NB4 (cell line): ENCODE measurements around the gene TMEM184A.
A peak's percentile ranks its signal among the peaks of the same experiment; 100 is the strongest.

Experiments
- MYC ChIP-seq: IDR thresholded peaks from 2 replicates; pipeline ENCODE4 v1.6.1; 2011; ENCODE audit warnings: low read depth, low read length
- POLR2A ChIP-seq: IDR thresholded peaks from 2 replicates; pipeline ENCODE4 v1.6.1; 2011; ENCODE audit warnings: mild to moderate bottlenecking; ENCODE audit not compliant: insufficient read length; ENCODE audit errors: extremely low read depth
- TF ChIP-seq, protein P1 (sequence below): IDR thresholded peaks from one replicate; pipeline ENCODE4 v1.5.1; 2012; ENCODE audit warnings: low read depth, low read length
- TF ChIP-seq, protein P2 (sequence below): IDR thresholded peaks from 2 replicates; pipeline ENCODE4 v1.6.1; 2011; ENCODE audit warnings: low read depth, low read length

DNA sequence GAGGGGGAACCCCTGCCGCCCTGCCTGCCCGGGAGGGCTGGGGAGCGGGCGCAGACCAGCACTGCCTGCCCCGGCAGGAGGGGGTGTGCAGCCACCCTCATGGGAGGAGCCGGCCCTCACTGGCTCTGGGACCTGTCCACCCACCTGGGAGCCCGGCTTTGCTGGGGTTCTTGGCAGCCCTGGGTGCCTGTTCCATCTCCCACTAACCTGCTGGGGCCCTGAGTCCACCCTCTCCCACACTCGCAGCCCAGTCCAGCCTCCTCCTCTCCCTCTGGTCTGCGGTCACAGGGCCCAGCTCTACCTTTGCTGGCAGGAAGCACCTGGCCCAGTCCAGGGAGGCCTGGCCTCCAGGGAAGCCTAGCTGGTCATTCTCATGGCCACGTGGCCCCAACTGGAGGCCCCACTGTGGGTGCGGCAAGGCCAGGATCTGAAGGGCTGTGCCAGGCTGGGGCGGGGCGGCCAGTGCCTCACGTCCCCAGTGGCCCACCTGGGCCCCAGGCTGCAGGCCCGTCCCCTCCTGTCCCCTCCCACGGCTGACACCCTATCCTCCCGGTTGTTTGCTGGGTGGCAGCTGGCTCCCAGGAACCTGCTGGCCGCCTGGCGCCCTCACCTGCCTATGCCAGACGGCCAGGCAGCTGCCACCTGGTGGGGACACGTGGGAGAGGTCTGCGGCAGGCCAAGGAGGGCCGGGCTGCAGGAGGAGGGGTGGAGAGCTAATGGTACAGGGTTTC, at the start of gene TMEM184A:
- TF ChIP-seq, protein P1, sequence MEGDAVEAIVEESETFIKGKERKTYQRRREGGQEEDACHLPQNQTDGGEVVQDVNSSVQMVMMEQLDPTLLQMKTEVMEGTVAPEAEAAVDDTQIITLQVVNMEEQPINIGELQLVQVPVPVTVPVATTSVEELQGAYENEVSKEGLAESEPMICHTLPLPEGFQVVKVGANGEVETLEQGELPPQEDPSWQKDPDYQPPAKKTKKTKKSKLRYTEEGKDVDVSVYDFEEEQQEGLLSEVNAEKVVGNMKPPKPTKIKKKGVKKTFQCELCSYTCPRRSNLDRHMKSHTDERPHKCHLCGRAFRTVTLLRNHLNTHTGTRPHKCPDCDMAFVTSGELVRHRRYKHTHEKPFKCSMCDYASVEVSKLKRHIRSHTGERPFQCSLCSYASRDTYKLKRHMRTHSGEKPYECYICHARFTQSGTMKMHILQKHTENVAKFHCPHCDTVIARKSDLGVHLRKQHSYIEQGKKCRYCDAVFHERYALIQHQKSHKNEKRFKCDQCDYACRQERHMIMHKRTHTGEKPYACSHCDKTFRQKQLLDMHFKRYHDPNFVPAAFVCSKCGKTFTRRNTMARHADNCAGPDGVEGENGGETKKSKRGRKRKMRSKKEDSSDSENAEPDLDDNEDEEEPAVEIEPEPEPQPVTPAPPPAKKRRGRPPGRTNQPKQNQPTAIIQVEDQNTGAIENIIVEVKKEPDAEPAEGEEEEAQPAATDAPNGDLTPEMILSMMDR, result peak; percentile 46
- TF ChIP-seq POLR2A, result no peak
- TF ChIP-seq, protein P2, sequence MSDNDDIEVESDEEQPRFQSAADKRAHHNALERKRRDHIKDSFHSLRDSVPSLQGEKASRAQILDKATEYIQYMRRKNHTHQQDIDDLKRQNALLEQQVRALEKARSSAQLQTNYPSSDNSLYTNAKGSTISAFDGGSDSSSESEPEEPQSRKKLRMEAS, result peak; percentile 36; the same call in 1 of the 2 replicates
- TF ChIP-seq MYC, result no peak
